ENCODE data around the gene PSORS1C2.

Gene PSORS1C2

GRCh38 chr6:31135710-31136109, 3.2 kb downstream of the PSORS1C2 start:
- no peak for DNase-seq

- no peak for DNase-seq
Measured at GRCh38 chr6:31132806-31133205, 6.1 kb downstream of the PSORS1C2 start.

GRCh38 chr6:31131595-31131994, 7.3 kb downstream of the PSORS1C2 start:
- DNase-seq = no peak

DNA sequence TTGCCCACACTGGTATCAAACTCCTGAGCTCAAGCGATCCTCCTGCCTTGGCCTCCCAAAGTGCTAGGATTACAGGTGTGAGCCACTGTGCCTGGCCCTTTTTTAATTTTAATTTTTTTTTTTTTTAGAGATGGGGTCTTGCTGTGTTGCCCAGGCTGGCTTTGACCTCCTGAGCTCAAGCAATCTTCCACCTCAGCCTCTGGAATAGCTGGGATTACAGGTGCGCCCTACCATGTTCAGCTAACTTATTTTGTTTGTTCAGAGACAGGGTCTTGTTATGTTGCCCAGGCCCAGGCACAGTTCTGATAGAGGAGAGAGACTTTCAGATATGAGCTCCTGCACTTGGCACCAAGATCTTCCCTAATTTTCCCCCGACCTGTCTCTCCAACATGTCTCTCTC, 8.1 kb downstream of the PSORS1C2 start:
- no peak for DNase-seq

- no peak for DNase-seq
Measured at GRCh38 chr6:31129130-31129529, 9.7 kb downstream of the PSORS1C2 start.

DNA sequence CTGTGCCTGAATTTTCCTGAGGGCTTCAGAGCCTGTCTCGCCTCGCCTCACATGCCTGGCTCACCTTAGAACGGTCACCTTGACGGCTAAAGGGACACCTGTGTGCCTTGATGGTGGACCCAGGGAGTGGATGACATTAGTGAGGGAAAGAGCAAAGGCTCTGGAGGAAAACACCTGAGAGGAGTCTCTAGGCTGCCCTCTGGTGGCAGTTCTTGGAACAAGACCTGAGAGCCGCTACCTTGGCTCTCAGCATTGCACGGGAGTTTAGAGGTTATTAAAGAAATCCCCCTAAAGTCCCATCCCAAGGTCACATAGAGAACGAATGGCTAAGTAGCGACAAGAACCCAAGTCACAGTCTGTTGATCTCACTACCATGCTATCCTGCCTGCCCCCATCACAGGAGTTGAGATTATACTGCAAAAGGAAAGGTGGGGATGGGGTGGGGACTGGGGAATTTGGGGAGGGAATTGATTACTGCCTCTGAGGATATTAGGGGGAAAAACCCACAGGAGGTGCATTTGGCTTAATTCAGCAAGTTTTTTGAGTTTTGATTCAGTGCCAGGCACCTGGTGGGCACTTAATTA, 10.7 kb downstream of the PSORS1C2 start:
- DNase-seq = peak; percentile 86

- no peak for DNase-seq
Measured at GRCh38 chr6:31126396-31127175, 12.3 kb downstream of the PSORS1C2 start.

DNA sequence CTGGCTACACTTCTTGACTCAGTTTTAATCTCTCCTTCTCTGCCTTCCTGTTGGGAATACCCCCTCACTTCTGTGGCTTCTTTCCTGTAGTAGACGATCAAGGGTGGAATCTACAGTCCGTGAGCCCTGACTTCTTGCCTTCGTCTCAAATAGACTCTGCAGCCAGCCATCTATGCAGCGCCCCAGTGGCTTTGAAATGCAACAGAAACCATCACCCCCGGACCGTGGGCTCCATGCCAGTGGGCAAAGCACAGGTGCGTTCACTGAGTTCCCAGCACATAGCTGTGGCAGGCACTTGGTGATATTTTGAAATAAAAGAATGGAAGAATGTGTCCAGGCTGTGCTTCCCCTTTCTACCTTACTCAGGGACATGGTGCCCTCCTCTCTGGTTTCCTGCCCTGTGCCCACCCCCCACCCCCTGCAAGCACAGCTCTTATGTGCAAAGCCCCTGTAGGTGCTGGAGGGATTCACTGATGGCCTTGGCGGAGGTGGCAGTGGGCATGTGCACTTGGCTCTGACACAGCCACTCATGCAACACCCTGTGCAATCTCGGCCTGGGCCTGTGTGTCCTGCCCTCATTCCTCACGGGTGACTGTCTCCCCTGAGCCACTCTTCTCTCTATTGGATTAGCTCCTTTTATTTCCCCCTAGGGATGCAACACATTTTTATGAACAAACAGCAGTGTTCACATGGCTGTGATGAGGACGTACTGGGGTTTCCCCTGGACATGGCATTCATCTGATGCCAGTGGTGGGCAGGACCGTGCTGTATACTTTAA, 13.1 kb downstream of the PSORS1C2 start:
- DNase-seq = no peak

- no peak for DNase-seq
Measured at GRCh38 chr6:31125162-31125561, 13.7 kb downstream of the PSORS1C2 start.

DNA sequence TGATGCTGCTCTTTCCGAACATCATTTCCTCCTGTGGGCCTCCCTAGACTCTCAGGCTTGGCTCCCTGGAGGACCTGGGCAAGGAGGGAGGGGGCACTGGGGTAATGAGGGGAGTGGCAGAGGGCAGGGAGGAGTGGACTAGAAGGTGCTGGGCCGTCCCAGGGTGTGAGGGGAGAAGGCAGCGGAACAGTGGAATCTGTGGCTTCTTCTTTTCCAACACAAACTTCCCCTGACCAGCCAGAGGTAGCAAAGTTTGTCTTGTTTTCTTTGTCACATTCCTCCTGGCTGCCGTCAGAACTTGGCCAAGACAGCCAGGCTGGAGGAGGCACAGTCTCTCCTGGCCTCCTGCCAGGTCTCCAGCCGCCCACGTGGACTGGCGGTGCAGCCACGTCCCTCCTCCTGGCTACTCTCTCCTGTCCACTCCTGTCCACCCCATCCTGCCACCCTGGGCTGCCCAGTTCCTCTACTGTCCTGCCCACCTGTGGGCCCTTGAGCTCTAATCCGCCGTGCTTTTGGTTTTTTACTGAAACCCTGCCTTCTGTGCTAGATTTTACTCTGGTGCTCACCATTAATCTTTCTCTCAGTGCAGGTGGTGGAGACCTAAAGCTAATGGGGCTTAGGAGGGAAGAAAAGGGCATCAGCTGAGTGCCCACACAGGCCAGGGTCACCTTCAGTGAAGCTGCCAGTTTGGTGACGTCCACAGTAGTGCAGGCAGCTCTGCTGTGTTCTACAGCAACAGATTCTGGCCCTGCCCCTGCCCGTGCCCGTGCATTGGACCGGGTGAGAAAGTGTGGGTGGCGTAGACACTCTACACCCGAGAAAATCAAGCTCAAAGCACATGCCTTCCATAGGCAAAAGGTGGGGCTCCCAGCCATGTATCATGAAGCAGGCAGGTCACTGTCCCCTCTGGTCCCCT, 15.8 kb downstream of the PSORS1C2 start:
- DNase-seq = no peak

DNA sequence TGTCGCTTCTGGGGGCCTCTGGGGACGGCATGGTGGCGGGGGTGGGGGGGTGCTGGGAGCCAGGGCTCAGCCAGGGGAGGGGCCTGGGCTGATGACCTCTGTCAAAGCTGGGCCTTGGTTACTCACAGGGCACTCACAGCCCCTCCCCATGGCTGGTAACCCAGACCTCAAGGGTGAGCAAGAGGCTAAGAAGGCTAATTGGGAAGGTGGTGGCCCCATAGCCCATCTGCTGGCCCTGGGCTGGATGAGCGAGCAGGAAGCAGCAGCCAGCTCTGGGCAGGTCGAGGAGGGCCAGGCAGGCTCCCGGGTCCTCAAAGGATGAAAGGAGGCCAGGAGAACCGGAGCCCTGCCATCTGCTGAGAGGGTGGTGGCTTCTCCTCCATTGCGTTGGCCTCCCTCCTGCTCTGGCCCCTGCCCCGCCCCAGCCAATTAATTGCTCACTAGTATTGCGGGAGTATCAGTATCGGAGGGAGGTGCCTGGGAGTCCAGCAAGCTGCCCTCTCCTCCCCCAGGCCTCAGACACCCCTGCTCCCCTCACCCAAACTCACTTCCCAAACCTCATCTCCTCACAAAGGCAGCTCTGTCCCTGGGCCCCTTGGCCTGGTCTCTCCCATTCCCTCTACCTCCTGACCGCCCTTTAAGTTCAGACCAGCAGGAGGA, 17.6 kb downstream of the PSORS1C2 start:
- no peak for DNase-seq

DNA sequence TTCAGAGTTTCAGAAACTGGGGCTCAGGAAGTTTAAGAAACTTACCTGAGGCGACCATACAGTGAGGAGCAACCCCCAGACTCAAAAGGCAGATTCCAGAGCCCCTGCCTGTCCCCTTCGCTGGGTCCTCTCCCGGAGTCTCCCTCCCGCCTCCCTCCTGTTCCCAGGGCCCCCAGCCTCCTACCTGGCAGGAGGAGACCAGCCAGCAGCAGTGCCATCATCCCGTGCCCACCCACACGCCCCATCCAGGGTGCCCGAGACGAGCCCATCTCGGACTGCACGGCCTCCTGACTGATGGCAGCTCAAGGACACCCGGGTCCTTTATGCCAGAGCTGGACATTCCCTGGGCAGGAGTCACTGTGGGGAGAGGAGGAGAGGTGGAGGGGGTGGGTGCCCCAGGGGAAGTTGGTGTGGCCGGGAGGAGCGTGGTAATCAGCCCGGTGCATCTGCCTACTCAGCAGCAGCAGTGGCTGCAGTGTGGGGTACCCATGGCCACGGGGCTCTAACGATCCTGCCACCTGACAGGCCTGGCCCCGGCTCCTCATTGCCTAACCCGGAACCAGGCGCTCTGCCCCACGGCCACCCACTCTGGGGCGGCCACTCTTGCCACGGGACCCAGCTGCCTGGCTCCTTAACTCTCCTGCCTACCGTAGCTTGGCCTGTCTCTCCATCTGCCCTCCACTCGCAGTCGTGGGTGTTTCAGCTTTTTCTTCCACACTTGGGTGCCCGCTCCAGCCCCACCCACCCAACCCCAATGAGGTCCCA, 18.5 kb downstream of the PSORS1C2 start, which contains the start of gene CDSN:
Gene CDSN, minus strand, starts transcription at position 296 of the 765 bp plus-strand sequence. Its CDS starts 27 bp downstream, at position 269.
- DNase-seq = no peak

DNA sequence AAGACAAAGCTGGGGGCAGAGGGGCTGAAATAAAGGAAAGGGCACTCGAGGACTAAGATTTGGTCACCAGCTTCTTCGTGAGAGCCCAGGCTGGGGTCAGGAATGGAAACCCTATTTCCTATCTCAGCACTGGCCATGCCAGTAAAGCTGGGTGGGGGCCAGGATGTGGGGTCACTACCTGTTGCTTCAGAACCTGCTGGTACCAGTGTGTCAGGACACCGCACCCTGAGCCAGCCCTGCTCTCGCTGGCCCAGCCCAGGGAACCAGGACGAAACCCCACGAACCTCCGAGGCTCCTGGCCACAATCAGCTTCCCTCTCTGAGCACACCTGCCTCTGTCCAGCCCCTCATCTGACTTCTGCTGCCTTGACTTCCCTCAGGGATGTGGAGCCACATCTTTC, 20.7 kb downstream of the PSORS1C2 start:
- DNase-seq = no peak

DNA sequence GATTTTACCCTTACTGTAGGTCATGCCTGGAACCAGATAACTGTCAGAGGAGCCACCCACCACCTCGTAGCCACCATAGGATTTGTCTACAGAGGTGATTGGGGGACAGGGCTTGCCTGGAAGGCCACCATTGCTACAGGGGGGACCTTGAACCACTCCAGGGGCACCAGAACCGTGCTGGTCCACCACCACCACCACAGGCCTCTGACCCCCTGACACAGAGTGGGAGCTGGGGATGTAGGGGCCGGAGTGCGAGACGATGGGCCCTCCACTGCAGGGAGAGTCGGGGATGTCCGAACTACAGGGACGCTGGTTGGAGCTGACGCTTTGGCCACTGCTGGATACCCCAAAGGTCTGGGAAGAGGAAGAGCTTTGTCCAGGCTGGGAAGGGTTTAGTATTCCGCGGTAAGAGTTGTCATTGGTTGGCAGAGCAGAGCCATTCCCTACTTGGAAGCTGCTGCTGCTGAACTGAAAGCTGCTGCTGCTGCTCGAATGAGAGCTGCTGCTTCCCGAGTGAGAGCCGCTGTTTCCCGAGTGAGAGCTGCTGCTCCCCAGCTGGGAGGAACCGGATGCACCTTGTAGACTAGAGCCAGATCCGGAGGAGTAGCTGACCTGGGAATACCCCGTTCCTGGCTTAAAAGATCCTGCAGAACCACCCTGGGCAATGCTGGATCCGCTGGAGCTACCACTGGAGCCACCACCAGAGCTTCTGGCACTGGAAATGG, 22.0 kb downstream of the PSORS1C2 start:
- DNase-seq = no peak

- no peak for DNase-seq
Measured at GRCh38 chr6:31115941-31116560, 22.8 kb downstream of the PSORS1C2 start.

DNA sequence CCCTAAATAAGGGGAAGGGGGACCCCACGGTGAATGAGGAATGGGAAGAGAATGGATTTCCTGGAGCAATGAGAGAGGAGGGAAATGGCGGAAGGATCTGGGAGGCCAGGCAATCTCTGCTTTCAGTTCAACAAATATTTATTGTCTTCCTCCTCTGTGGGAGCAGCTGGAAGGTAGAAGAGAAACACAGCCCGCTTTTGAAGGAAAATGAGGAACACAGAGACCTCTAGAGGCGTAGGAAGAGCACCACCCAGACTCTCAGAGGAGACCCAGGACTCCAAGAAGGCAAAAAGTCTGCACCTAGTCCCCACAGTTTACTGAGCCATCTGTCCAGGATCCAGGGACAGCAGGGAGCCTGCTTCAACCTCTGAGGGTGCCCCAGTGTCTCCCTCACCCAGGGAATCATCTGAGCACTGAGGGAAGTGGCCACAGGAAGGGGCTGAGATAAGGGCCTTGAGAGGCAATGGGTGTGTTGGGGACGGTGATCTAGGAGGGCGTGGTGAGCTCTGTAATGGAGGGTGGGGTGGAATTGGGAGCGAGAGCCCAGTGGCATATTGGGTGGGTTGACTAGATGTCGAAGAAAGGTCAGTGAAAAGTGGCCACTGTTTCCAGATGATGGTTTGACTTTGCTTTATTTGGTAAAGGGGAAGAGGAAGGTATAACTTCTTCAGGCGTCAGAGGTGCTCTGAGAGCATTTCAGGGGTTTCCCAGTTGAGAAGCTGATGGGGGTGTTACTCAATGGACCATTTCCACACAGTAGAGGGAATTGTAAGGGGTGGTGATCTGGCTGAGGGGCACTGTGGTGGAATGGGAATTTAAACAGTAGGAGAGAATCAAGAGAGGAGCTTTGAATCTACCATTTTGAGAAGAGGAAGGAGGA, 23.7 kb downstream of the PSORS1C2 start:
- DNase-seq = no peak

- DNase-seq = no peak
Measured at GRCh38 chr6:31114541-31114878, 24.4 kb downstream of the PSORS1C2 start, which contains the start of gene PSORS1C1. PSORS1C1 (plus strand) TSS chr6:31114800; CDS start chr6:31129633, 14,833 bp downstream.

DNA sequence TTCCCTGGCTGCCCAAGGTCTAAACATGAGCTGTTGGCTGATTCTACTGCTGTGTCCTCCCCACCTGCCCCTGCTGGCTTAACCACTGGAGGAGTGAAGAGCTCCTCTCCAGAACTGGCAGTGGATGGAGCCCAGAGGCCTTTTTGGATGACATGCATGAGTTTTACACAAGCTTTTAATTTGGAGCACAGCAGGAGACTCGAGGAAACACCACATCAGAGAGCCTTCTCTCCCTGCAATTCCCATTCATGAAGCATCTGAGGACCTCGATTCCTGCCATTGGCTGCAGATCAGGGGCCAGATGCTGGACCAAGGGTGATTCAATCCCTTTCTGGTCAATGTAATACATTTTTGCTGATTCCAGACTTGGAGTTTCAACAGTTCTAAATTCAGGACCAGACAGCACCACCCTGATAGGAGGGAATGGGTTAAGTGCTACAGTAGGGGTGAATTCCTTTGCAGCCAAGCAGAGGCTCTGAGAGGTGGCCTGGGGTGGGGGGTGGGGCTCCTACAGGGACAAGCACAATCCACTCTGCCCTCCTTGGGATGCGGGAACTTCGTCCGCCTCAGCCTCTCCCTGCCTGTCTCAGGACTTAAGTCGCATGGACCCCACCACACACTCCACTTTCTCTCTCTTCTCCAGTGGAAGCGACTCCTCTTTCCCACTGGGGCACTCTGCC, 24.9 kb downstream of the PSORS1C2 start:
- DNase-seq = no peak

Measured in activated CD8-positive, alpha-beta memory T cell treated with anti-CD3 and anti-CD28 coated beads, Interleukin-2, amount 50 U/mL, for 48 hours (primary cell).